Measurements from ENCODE around the gene TMEM150C.

Gene TMEM150C

DNA sequence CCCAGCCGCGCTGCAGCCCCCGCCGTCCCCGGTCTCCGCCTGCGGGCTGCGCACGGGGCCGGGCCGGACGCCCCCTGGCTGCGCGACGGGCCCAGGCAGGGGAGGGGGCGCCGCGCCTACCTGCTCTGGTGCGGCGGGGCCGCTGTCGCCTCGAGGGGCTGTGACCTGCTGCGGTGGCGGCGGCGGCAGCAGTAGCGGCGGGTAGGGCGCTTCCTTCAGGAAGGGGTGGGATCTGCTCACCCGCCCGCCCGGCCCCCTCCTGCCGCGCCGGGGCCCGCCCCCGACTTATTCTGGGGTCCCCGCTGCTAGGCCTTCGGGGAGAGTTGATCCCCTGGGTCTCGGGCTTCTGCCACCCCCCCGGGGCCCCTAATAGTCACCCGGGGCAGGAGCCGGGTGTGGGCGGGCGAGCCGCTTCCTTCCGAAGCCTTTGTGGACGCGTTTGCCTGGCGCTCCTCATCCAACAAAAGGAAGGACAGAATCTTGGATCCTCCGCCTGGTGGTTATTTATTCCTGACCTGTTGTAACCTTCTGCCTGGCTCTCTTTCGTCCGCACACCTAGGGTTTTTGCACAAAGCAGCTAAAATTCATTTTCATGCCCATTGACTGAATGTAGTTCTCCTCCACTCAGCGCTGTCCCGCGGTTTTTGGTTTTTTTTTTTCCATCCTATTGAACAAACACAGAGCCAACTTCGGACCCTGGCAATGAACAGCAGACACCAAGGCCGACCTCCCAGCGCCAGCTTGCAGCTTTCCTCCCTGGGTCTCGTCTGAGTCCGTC, at the start of gene TMEM150C:
TSS of gene TMEM150C (minus strand) at position 203 of the 778 bp plus-strand sequence. CDS start 57,331 bp downstream, outside the sequence.
- peak in 38 of 58 donors; percentile 4 to 61 (median 26) for DNase-seq

DNA sequence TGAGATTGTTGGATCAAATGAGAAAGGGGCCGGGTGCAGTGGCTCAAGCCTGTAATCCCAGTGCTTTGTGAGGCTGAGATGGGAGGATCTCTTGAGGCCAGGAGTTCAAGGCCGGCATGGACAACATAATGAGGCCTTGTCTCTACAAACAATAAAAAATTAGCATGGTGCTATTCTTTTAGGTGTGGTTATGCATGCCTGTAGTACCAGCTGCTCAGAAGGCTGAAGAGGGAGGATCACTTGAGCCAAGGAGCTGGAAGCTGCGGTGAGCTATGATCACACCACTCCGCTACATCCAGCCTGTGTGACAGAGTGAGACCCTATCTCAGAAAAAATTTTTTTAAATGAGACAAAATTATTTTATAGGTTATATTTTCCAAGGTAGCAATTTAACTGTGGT, 49.7 kb upstream of the TMEM150C start:
- DNase-seq = no peak

DNA sequence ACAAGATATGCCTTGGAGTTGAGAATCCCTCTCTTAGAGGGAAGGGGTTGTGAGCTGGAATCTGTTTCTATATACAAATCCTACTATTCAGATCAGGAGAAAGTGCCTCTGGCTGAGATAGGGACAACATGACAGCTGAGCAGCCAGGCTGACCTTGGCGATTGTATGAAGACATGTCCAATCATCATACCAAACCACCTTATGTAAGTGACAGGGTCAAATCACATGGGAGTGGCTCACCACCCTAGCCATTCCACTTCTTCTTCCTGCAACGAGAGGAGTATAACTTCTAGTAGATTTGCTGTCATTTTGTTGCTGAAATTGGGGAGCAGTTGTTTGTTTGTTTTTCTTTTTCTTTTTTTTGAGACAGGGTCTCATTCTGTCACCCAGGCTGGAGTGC, 48.3 kb upstream of the TMEM150C start:
- DNase-seq = no peak

DNA sequence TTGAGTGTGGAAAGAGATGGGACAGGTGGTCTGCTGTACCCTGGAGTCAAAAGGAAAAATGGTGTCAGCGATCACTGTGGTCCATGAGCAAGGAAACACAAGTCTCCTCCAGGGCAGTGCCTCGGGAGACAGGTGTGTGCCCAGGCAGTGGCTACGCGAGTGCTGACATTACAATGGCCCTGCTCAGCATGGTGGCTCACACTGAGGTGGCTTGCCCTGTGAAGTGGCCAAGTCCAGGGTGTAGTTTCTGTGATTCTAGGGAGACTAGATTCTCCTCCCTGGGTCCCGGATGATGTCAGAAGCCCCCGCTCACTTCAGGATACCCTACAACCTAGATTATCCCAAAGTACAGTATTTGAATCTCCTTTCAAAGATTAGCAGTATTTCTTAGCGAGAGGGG, 44.8 kb upstream of the TMEM150C start:
- DNase-seq = no peak

DNA sequence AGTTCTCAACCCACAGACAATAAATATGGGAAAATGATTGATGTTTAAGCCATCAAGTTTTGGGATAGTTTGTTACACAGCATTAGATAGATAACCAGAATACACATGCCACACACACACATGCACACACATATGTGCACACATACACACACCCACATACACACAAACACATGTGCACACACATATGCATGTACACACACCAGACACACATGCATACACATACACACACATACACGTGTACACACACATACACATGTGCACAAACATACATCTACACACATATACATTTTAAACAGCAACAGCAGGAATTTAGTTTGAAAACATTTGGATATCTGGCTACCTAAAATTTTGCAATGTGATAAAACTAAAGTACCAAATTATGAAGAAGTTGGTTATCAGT, 42.7 kb upstream of the TMEM150C start:
- DNase-seq = no peak

DNA sequence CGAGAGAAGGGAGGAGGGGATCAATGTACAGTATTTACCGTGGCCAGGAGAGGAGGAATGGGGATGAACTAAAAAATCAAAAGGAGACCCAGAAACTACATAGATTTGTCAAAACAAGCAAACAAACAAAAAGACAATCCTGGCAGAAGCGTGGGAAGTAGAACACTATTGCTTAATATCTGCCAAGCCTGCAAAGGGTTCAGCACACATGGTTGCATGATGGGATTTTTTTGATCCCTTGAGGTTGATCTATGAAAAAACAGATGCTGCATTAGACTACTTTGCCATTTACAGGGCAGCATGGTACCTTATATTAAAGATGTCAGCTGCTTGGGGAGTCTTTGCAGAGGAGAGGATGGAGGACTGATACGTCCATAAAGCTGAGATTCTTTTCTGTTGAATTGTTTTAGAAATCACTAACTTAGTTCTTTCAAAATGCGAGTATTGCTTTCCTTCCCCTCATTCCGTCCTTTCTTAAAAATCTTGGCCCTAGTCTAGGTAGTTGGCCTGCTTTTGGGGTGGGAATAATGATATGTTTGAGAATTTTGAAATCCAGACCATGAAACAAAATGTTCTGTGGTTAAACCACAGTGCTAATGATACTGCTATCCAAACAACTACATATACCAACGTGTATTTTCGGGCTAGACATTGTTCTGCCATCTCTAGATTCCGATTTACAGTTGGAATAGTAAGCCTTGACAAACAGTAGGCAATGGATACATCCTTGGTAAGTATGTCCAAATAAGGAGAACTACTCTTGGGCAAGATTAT, 39.6 kb upstream of the TMEM150C start:
- DNase-seq = no peak

DNA sequence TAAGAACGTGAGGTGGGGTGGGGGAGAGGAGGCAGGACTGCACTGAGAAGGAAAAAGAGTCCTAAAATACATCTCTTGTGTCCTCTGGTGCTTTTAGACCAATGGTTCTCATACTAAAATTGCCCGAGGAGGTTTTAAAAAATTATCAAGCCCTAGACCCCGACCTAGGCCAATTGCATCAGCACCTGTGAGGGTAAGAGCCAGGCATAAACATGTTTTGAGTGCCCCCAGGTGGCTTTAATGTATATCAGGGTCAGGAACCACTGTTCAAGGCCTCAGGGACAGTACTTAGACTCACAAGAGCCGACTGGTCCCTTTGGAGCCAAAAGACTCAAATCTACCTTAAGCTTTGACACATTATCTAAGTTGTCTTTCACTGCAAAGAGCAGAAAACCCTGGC, 37.5 kb upstream of the TMEM150C start:
- no peak for DNase-seq

DNA sequence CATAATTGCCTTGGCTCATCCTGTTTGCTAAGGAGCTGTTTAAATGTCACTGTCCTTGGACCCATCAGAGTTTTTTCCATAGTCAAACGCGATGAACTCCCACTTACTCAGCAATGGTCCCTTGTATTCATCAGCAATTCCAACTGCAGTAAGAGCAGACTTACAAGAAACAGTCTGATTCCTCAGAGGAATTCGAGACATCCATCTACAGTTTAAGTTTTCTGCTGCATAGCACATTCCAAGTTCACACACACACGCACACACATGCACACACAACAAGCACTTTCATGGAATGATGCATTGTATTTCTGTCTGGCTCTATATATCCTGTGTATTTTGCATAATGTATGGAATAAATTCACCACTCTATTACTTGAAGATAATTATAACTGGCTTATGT, 32.7 kb upstream of the TMEM150C start:
- DNase-seq = no peak

DNA sequence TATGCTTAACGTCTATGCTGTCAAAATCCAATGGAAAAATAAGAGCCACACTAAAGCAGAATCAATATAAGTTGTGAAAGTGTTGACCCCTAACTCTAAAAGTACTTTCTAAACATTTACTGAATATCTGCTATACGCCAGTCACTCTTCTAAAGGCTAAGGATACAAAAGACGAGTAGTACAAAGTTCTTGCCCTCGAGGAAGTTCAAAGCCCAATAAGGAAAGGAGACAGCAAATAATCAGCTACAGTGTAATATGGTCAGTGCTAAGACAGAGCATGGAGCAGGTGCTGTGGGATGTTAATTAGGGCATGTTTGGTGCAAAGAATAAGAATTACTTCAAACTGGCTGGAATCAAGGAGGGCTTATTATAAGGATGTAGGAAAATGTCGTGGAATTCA, 31.6 kb upstream of the TMEM150C start:
- no peak for DNase-seq

DNA sequence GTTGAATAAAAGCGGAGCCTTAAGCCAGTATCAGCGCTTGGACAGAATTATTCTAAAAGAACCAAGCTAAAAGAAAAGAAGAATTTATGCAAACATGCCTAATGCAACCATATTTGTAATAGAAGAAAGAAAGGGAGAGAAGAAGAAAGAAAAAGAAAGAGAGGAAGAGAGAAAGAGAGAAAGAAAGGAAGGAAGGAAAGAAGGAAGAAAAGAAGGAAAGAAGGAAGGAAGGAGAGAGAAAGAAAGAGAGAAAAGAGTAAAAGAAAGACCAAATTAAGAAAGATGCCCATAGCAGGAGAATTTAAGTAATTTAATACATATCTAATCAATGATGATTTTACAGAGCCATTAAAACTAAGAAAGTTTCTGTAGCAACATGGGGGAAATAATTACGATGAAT, 30.9 kb upstream of the TMEM150C start:
- DNase-seq = no peak

DNA sequence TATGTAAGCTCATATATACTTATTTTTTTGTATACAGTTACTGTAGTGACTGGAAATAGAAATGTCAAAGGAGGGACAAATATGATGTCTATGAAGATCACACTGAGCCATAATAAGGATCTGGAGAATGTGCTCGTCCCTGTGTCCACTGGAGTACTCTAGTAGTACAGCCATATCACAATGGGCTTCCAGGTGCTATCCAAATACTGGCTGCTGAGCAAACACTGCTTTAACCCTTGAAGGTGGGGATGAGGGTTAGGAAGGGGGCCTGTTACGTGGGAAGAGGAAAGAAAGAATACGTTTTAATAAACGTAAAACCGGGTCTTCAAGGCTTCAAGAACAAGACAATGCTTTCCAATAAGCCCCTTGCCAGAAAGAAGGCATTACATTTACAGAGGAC, 29.8 kb upstream of the TMEM150C start:
- DNase-seq = no peak

DNA sequence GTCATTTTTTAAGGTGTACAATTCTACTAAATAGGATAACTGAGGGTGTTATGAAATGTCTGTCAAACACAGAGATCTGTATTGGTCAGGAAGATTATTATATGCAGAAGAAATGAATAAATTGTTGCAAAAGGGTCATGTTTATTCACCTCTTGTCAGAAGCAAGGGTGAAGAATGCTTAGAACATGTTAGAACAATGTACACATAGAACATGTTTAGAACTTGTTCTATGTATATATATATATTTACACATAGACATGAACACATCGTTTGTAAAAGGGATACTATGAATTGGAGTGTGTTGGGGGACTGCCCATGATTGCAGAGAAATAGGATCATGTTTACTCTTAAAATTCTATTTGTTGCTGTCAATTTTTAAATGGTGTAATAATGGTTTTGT, 28.0 kb upstream of the TMEM150C start:
- no peak for DNase-seq

DNA sequence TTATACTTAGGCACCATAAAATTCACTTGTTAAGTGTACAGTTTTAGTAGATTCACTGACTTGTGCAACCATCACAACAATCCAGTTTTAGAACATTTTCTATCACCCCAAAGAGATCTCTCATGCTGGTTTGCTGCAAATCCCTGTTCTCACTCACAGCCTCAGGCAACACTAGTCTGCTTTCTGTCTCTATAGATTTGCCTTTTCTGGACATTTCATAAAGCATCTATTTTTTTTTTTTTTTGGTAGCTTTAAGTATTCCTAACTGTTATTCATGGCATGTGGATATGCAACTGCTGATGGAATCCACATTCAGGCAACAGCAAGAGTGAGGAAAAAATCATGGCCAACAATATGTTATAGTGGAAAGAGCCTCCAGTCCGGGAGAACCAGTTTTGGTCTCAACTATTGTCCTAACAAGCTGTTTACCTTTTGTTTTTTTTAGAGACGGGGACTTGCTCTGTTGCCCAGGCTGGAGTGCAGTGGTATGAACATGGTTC, 27.0 kb upstream of the TMEM150C start:
- no peak for DNase-seq

DNA sequence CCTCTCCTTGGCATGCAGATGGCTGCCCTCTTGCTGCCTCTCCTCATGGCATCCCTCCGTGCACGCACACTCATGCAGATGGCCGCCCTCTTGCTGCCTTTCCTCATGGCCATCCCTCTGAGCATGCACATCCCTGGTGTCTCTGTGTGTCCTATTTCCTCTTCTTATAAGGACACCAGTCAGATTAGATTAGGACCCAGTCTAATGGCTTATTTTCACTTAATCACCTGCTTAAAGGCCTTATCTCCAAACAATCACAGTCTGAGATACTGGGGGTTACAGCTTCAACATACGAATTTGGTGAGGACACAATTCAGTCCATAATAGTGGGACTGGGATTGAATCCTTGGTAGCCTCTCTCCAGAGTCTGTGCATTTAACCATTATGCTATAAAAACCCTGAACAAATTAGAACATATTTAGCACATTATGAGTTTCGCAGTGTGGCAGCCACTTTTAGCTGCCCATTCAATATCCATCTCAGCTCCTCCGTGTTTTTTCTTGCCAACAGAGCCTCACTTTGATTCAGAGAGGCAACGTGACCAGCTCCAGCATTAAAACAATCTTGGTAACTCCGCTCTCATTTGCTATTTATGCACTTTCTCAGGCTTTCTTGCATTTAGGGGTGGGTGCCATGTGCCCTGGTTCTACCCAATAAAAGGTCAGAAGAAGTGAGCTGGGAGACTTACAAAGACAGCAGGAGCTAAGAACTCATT, 26.2 kb upstream of the TMEM150C start:
- DNase-seq = no peak

DNA sequence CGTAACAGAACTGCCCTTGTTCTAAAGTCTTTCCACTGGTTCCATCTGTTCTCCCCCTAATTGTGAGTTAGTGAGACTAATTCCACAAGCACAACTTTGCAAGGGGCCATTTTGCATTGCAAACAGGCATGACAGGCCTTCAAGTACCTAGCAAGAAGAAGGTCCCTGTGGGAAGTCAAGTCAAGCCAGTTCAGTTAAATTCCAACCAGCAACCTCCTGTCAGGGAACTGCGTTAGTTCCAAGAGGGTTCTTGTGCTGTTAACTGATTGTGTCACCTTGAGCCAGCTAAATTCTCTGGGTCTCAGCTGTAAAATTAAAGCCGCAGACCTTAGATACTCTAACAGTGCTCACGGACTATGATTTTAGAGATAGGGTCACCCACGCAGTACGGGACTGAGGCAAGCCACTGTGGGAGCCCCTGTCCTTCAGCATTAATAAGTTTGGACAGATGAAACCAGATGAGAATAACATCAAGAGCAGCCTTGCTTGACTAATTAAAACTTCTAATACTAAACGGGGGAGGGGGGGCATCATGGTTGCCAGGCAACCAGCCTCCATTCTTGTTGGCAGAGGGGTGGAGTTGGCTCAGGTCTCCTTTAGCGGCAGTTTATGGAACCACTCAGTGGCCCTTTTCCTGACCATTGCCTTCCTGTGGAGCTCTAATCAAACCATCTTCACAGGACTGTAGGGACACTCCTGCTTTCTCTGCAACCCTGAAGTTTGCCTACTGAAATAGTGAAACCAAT, 24.1 kb upstream of the TMEM150C start:
- peak in 5 of 58 donors; percentile 5 to 13 (median 7) for DNase-seq

DNA sequence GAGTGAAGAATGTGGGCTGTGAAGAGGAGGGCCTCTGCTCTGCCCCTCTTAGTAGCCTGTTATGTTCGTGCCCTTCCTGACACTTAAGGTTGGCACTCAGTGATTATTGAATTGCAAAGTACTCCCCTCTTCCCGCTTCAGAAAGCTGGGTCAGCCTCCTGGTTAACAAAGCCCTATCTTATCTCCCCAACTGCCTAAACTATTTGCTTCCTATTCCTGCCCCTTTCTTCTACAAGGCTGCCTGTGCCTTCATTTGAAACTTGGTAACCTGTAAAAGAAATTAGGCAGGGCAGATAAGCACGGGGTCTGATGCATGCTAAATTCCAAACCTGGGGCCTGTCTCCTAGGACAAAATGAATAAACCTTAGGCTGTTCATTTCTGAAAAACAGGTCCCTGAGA, 23.1 kb upstream of the TMEM150C start:
- no peak for DNase-seq

DNA sequence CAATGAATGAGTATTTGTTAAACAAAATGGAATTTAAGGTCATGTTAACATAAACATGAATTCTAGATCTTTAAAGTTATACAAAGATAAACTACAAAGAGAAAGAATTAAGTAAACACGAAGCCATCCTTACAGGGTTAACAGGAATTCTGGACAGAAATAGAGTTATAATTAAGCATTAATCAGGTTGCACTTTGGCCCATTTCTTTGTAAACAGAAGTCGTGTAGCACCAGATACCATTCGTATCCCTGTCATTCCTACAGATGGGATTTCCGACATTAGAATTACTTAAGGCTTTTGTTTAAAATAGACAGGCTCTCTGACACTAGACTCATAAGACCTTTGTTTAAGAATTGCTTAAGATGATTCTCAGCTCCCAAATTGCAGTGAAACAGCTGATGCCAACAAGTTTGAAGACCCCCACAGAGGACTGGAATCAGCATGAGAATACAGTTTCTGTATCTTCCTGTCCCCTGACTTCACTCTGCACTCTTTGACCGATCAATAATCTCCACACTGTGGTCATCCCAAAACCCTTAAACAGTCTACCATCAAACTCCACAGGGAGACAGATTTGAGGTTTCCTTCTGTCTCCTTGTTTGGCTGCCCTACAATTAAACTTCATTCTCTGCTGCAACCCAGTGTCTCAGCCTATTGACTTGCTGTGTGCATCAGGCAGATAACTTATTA, 22.3 kb upstream of the TMEM150C start:
- DNase-seq = no peak

DNA sequence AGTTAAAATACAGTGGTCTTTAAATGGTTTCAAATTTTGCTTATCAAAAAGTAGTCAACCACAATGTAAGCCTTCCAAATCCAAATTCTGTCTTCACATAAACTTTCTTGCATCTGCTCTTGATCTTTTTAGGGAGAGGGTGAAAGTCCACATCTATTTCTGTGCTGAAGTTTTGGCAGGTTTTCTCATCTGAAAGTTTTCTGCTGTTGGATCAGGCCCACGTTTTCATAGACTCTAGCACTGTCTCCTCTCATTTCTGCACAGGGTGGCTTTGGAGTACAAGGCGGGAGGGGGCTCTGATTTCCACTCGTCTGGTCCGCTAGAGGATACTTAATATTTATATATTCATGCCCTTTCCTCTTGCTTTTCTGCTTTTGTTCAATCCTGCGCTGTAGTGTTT, 18.1 kb upstream of the TMEM150C start:
- no peak for DNase-seq

DNA sequence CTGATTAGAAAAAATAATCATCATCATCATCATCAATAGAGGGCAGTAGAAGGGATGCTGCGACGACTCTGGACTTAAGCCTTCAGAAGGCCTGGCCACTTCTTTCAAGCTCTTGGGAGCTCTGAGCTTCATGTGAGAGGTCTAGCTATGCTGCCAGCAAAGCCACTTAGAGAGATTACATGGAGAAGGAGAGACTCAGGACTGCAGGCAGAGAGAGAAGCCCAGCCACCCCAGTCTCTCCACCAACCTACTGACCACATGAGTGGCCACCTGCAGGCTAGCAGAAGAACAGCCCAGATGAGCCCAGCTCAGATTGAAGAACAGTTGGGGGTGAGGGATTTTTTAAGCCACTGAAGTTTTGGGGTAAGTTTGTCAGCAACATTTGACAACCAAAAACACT, 17.1 kb upstream of the TMEM150C start:
- no peak for DNase-seq

DNA sequence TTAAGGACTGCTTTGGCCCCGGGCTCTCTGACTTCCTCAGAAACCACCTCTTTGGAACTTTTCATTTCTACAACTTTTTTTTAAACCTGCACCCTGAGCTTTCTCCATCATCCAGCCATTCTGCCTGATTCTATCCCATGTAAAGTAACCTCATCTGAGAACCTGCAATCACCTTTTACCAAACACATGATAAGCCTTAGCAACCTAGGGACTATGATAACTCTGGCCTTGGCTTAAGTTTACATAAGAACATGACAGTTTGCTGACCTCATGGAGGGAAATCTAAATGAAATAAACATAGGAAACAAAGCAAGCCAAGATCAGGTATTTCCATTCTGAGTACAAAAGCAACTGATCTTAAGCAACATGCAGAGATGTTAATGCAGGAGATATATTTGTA, 15.7 kb upstream of the TMEM150C start:
- DNase-seq = no peak

DNA sequence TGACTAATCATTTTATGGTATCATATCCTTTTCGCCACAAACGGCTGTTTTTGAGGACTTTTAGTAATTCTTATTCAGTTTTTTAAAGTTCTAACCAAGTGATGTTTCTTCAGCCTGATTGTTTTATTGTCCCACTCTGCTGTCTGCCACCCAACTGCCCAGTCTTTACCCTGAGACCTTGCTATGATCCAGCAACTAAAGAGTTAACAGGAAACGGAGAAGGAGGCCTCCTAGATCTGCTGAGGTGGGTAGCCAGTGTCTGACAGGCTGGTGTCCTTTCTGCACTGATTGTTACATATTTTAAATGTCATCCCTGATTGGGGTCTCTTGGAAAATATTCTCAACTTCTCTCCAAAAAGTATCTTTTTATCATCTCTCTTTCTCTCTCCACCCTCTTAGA, 7.9 kb upstream of the TMEM150C start:
- no peak for DNase-seq
